GM19395 (cell line): Measurements from ENCODE around the gene PLS1.
"Not testable (repeated sequence)": the region's sequence is repeated elsewhere in the genome, so short reads cannot be mapped to it uniquely, and the experiment has no call there.

Experiments
- ATAC-seq: cut with Tn5 transposase; IDR thresholded peaks from one replicate; pipeline ENCODE4 v1.9.1; 2021; ENCODE audit warnings: mild to moderate bottlenecking, moderate library complexity; ENCODE audit not compliant: unreplicated experiment

Gene PLS1

DNA sequence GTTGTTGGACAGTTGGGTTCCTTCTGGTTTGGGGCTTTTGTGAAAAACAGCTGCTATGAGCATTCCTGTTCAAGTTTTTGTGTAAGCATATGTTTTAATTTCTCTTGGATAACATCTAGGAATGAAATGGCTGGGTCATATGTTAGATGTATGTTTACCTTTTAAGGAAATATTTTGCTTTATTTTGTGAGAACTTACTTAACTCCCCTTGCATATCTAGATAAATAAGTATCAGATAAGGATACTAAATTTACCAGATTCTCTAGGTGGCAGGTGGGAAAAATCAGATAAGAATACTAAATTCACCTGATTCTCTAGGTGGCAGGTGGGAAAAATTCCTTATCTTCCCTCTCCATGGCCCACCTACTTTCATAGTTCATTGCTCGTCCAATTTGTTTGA is 1.1 kb upstream of the PLS1 start:
- no peak for ATAC-seq

DNA sequence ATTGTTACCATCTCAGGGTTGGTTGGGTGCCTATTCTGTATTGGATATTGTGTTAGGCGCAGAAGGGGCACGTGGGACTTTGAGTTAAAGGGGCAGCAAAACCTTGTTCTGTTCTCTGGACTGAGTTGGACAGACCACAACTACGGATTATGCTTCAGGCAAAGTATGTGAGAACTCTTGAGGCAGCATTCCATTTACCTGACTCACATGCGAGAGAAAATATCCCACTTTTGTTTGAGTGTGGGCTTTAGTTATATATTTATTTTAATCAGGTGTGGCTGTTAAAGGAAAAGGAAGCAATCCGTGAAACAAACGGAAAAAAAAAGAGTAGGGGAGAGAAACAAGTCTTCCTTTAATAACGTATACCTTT is 627 bp upstream of the PLS1 start:
- peak; percentile 26 for ATAC-seq

DNA sequence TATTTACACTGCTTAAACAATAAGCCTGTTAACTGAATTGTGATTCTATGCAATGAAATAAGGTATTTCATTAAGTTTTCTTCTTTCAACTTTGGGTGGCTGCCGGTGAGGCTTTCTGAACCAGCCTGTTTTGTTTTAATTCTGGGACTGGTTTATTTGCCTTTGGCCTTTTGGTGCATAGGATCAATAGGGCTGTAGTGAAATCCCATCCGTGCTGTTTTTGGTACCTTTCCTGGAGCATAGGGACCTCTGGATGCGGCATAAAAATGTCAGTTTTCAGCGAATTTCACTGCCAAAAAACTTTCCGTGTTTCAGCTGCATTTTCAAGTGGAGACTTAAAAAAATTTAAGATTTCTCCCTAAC is 514 bp downstream of the PLS1 start:
- ATAC-seq = no peak

DNA sequence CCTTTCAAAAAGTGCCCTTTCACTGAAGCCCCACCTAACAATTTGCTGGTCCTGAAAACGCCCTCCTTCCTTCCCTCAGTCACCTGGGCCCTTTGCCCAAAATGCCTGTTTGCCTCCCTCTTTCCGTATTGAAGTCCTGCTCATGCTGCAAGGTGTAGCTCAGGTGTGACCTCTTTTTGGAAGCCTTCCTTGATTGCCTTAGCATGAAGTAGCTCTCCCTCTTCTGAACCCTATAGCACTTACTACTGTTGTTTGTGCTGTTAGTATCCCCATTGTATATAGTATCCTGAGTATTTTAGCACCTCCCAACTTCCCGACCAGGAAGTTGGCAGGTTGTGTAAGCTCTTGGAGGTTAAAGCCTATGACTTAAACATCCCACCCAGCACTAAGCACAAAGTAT is 1.7 kb downstream of the PLS1 start:
- no peak for ATAC-seq

DNA sequence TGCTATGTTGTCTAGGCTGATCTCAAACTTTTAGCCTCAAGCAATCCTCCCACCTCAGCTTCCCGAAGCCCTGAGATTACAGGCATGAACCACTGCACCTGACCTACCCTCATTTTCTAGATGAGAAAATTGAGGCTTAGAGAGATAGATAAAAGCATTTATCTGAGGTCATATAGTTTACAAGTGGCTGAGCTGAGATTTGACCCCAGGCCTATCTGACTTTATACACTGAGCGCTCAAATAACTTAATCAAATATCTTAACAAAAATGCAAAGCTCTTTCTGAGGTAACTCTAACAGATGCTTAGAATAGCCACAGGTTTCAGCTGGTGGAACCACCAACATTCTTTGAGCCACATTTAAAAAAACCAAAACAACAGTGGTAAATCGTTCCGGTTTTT is 5.5 kb downstream of the PLS1 start:
- no peak for ATAC-seq

DNA sequence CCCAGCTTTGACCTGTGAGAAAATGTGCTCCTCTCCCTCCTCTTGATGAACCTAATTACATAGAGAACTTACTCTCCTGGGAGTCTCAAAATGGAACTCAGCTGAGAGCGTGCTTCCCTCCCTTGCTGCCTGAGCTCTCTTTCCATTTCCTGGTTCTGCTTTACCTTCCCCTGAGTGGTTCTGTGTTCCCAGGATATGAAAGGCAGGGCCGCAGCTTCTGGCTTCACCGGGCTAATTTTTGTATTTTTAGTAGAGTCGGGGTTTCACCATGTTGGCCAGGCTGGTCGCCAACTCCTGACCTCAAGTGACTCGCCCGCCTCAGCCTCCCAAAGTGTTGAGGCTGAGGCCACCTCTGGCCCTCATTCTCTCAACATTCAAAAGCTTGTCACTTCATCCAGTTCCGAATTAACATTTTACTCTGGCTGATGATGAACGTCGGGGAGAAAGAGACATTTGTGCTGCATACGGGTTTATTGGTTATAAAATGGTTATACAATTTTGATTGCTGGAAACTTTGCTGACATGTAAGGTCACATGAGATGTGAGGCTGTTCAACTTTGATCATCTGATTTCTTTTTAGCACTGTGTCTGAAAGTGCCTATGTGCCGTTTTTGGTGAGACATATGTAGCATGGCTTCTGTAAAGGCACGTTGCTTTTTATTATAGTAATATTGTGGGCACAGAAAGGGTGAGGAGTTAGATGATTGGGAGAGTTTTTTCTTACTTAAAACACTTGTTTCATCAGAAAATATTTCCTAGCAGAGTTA is 6.6 kb downstream of the PLS1 start:
- no peak for ATAC-seq

DNA sequence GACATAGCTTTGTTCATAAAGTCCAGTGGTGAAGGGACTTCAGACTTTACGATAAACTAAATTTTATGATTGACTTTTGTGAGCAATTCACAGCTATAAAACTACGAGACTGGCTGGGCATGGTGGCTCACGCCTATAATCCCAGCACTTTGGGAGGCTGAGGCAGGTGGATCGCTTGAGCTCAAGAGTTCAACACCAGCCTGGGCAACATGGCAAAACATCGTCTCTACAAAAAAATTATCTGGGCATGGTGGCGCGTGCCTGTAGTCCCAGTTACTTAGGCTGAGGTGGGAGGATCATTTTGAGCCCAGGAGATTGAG is 7.2 kb downstream of the PLS1 start:
- ATAC-seq = not testable (repeated sequence)

DNA sequence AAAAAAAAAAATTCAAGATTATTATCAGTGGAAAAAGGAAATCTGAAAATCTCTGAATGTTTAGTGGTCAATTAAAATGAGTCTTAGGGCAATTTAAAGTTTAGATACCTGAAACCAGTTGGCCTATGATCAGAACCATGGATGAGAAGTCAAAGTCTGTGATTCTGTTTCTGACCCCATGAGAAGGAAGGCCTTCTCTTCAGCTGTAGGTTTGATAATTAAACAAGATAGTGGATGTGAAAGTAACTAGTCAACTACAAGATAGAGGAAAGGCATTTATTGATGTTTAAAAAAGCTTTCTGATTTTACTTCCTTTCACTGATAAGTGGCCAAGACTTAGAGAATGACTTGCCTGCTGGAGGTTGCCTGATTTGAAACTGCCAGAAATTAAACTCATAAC is 8.7 kb downstream of the PLS1 start:
- ATAC-seq = no peak

DNA sequence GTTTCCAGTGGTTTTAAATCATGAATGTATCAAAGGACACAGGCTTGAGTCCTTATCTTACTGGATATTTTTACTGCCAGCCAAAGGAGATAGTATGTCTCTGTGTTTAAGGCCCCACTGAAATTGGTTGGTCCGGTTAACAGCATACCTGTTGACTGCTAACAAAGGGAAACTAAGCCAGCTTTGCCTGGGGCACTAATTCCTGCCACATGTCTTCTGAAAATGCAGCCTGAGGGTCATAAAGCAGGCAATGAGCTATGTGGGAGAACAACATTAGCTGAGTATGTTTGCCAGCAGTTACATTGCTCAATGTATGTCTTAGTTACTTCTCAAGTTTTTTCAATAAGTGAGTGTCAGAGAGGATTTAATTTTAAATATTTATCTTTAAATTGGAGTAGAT is 12.4 kb downstream of the PLS1 start:
- no peak for ATAC-seq

DNA sequence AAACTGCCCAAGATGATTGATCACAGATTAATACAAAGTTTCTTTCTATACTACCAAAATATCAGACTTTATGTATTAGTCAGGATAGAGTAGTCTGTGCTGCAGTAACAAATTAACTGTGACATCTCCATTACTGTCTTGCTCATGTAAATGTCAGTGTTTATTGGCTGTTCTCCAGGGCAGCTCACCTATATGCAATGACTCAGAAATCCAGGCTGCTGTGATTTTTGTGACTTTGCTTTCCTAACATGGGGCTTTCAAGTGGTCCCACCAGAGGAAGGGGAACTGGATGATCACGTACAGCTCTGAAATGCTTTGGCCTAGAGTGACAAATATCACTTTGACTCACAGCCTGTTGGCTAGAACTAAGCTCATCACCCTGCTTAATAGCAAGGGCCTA is 12.9 kb downstream of the PLS1 start:
- no peak for ATAC-seq

DNA sequence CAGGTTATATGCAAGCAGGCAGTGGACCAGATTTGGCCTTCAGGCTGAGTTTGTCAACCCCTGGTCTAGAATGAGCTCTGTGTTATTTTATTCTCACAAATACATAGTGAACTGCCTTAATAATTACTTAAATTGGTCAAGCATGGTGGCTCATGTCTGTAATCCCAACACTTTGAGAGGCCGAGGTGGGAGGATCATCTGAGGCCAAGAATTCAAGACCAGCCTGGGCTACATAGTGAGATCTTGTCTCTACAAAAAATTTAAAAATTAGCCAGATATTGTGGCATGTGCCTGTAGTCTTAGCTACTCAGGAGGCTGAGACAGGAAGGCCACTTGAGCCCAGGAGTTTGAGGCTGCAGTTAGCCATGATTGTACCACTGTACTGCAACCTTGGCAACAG is 15.0 kb downstream of the PLS1 start:
- ATAC-seq = no peak

DNA sequence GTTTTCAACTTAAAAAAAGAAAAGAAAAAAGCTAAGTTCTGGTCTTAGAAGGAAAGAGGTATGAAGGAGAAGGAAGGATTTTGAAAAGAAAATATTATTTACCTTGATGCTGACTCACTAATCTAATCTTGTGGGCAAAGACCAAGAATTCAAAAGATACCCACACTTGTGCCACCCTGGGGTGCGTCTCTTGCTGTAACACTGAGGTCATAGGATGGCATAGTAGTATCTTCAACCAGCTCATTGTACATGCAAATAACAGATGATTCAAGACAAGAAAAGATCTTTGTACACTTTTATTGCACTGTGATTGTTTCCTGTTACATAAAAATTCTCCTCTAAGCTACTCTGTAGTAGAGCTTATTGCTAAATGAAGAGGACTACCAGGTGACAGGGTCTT is 17.3 kb downstream of the PLS1 start:
- no peak for ATAC-seq

DNA sequence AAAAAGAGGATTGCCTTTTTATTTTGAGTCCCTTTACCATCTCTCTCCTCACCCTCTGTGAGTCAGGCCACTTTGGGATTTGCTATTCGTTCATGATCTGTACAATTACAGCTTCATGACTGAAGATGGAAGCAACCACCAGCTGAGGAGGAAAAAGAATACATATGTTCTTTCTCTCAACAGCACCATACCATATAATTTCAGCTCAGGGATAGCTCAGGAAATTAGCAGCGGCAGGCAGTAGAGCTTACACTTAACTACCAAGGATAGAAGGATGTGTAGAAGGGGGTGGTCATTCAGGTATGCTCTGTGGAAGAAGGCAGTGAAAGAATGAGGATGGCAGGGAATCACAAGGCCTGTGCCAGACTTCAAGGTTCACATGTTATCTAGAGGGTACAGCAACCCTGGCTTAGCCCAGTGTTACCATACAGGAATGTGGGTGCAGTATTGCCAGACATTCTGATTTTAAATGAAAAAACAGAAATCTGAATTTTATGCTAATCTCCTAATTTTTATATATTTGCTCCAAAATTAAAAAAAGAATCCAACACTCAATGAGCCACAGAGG is 17.9 kb downstream of the PLS1 start:
- no peak for ATAC-seq

DNA sequence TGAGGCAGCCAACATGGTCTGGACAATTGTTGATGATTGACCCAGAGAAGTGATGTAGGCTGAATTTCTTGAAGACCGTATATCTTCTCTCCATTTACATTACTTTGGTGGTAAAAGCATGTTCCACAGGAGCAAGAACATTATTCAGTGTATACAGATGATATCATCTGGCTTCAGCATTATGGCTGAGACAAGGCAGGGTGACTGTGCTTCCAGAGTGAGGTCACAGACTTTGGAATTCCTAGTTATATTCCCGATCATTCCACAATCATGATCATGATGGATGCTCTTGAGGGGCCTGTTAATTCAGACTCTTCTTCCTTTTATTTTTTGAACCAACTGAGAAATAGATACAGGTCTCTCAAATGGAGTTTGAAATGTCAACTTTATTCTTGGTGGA is 19.0 kb downstream of the PLS1 start:
- ATAC-seq = no peak

DNA sequence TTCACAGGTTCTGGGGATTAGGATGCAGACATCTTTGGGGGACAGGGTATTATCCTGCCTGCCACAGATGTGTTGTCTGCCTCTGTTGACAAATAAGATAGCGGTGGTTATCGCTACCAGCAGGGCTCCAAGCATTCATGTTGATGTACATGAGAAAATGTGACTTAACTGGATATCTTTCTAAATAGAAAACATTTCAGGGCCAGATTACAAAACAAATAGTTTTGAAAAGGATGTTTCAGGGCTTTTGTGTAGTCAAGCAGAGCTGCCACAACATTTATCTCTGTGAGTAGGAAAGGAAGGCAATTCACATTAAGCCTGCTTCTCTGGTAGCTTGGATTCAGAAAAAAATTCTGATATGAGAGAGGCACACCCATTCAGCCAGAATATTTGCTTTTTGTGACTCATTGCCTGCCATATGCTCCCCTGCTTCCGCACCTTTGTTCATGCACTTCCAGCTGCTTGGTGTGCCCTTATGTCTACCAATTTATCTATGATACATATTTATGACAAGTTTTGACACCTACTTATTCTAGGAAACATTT is 22.8 kb downstream of the PLS1 start:
- ATAC-seq = no peak

DNA sequence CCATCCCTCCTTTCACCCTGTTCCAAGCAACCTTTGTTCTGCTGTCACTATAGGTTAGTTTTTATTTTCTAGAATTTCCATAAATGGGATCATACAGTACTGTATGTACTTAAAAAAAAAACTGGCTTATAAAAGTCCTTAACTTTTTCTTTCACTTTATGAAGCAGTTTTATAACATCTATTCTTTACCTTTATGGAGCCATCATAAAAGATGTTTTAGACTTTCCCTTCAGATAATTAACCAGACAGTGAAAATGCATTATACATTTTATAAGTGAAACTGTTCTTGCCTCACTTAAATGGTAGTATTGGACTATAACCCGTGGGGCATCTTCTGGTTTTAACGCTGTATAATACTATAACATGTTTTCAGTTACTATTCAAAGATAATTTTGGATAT is 26.2 kb downstream of the PLS1 start:
- no peak for ATAC-seq

DNA sequence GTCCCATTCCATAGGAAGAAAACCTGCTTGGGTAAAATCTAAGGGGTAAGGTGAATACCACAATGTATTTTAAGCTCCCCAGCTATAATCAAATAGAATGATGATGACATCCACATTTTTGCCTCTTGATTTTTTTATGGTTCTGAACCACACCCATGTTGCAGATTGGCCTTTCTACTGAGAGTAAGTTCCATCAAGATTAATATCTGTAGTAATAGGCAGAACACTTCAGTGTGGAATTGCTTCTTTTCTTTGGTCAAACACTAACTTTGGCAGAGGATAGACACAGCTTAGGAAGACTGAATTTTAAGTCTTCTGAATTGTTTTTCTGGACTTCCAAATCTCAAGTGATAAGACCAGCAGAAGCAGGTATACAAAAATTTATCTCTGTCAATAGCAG is 27.0 kb downstream of the PLS1 start:
- no peak for ATAC-seq

DNA sequence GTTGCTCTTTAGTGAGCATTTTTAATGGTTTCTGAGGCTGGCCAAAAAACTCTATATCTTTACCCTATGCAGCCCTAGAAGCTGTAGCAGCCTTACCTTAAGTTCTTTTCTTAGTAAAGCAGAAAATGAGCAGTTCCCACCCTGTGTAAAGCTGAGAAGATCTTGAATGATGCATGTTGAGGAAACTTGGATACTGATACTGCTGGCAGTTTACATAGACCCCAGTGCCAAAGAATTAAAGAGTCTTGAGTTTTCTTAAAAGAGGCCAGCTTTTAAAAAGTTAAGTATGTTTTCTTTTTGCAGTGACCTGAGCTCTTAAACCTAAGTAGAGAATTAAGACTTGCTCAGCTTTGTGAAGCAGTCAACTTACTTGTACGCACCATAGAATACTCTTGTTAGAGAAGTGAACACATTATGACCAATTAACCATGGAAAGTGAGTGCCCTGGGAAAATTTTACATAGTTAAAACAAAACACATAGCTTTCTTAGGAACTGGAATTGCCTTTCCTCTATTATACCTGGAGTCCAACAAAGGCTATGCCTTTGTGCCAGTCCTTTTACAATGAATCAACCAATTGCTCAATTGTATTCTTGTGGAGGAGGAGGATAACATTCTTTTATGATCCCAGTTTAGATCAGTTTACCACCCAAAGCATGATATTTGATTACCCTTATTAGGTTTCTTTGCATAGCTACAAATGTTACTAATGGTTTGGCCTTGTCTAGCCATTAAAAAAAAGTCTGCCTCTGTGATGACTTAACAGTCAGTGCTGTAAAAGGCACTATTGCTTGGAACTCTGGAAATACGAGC is 28.4 kb downstream of the PLS1 start:
- ATAC-seq = no peak

DNA sequence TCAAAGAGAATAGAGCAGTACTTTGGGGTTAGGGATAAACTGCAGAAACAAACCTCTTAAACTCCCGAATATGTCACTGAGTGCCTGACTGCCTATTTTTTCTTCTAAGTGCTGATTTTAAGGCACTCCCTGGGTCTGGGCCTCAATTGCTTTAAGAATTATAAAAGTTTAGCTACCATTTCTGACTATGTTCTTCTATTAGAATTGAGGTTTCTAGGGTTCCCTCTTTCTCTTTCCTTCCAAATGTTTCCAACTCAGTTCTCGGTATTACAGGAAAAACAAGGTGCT is 28.9 kb downstream of the PLS1 start:
- no peak for ATAC-seq

DNA sequence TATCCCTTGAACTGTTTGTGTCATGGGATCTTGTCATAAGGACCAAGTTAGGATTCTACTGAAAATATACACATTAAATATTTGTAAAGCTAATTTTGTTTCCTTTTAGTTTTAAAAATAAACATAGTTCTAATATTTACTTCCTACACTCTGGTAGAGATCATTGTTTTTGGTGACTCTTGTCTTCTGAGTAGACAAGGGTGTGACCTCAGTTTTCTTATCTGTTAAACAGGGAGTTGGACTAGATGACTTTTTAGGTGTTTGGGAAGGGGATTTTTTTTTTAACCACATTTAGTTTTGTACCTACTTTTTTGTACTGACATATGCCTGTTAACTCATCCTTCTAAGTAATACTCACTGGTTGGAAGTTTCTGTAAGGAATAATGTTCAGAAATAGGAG is 30.8 kb downstream of the PLS1 start:
- no peak for ATAC-seq

DNA sequence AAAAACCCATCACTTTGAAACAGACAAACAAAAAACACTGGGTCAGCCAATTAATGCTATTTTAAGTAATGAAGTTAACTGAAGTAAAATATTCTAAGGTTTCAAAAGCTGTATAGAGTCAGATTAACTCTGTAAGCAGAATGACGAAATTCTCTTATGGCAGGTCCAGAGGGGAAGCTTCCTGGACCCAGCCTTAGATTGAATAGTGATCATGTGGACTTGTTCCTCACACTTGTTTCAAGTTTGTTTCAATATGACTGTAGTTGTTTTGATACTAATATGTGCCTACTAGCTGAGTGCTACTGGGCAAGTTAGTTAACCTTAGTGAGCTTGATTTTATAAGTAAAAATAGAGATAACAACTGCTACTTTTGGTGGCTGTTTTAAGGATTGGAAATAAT is 32.6 kb downstream of the PLS1 start:
- peak; percentile 75 for ATAC-seq

DNA sequence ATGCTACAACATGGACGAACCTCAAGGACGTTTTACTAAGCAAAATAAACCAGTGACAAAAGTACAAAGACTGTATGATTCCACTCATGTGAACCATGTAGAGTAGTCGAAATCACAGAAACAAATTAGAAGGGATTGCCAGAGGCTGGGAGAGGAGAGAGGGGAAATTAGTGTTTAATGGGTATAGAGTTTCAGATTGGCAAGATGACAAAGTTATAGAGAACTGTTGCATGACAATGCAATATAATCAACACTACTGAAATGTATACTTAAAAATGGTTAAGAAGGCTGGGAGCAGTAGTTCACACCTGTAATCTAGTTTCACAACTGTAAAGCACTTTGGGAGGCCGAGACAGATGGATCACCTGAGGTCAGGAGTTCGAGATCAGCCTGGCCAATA is 36.9 kb downstream of the PLS1 start:
- ATAC-seq = no peak
